SU-DHL-6 (cell line): ENCODE measurements around the gene RC3H2.

Experiments used
- EZH2phosphoT487 ChIP-seq: fragments of 200-600 bp; sonication (generic), shearing (Covaris generic); conservative IDR thresholded peaks from 2 replicates; pipeline ENCODE4 v1.6.1; 2018; ENCODE audit warnings: mild to moderate bottlenecking, antibody characterized with exemption, low read length, moderate library complexity, mixed read lengths
- TF ChIP-seq, protein P1 (sequence below): fragments of 200-600 bp; sonication (generic); IDR thresholded peaks from one replicate; pipeline ENCODE4 v1.5.1; 2017; ENCODE audit warnings: antibody characterized with exemption, mild to moderate bottlenecking, low read length, moderate library complexity; ENCODE audit not compliant: insufficient read depth, poor library complexity, severe bottlenecking

DNA sequence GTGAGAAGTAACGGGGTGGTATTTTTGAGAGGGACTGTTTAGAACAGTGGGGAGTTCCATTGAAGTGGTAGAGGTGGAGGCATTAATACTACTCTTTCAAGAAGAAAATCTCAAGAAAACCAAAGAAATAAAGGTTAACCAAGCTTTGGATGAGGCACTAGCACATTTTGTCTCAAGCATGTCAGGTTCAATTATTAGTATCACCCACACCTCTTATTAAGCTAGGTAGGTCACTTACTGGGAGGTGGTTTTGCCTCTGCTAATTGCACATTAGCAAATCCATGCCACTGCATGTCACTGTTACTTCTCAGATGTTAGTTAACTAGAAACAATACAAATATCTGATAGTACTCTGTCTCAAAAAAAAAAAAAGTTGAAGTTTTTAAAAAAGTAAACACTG lies 45.9 kb upstream of the RC3H2 start:
- TF ChIP-seq, protein P1, sequence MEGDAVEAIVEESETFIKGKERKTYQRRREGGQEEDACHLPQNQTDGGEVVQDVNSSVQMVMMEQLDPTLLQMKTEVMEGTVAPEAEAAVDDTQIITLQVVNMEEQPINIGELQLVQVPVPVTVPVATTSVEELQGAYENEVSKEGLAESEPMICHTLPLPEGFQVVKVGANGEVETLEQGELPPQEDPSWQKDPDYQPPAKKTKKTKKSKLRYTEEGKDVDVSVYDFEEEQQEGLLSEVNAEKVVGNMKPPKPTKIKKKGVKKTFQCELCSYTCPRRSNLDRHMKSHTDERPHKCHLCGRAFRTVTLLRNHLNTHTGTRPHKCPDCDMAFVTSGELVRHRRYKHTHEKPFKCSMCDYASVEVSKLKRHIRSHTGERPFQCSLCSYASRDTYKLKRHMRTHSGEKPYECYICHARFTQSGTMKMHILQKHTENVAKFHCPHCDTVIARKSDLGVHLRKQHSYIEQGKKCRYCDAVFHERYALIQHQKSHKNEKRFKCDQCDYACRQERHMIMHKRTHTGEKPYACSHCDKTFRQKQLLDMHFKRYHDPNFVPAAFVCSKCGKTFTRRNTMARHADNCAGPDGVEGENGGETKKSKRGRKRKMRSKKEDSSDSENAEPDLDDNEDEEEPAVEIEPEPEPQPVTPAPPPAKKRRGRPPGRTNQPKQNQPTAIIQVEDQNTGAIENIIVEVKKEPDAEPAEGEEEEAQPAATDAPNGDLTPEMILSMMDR: no peak
- no peak for TF ChIP-seq EZH2phosphoT487
